IPS-NIHi7 (cell line): ENCODE measurements around the gene SLC30A4.
"Not testable (repeated sequence)": the region's sequence is repeated elsewhere in the genome, so short reads cannot be mapped to it uniquely, and the experiment has no call there.

Source experiments
- DNase-seq: peaks from one replicate; pipeline ENCODE4 v3.0.0; 2012; ENCODE audit warnings: mixed read lengths; ENCODE audit errors: extremely low spot score

The SLC30A4 gene

DNA sequence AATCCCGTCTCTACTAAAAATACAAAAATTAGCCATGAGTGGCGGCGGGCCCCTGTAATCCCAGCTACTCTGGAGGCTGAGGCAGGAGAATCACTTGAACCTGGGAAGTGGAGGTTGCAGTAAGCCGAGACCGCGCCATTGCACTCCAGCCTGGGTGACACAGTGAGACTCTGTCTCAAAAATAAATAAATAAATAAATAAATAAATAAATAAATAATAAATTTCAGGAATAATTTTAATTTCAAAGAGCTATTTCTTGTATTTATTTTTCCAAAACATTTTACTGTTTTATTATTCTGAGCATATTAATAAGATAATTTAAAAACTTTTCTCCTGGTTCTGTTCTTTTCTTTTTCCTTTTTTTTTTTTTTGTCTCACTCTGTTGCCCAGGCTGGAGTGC lies 15.4 kb downstream of the SLC30A4 start:
- not testable (repeated sequence) for DNase-seq

DNA sequence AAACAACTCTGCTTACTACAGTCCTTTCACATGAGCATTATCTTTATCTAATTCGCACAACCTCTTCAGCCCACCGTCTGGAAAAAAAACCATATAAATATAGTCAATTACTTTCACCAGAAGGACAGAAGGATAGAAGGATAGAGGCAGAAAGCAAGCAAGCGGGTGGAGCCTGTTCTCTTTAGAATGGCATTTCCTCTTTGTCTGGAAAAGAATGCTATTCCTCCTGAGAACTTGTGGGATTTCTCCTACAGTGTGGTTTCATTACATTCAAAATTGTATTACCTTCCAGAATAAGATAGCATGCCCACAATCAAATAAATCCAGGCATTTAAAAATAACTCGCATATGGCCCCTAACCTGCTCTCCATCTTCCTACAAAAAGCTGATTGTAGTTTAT lies 23.1 kb downstream of the SLC30A4 start:
- DNase-seq: no peak

DNA sequence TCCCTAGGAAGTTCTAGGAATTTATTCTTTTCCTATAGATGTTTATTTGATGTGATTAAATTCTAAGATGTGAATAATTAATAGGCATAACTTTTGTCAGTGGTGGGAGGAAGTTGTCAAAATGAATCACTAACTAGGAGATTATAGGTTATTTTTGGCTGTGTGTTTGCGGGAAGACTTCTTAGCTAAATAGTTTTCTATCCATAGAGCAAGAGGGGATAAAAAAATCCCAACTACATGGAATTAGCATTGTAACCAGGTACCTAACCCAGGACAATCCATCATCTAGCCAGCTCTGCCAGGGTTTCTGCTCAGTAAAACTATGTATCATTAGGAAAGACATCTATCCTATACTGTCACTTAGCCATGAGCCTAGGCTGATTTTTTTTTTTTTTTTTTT lies 23.9 kb downstream of the SLC30A4 start:
- no peak for DNase-seq

DNA sequence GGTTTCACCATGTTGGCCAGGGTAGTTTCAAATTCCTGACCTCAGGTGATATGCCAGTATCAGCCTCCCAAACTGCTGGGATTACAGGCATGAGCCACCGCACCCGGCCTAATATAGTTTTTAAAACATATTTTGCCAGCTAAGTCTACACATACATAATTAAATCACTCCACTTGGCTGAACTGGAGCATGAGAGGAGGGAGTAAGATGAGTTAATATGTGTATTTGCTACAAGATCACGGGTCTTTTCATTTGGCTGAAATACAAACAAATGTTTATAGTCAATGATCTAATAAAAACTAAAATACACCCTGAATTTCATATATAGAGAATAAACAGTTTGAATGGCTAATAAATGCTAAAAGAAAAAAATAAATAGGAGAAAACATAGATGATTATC lies 25.3 kb downstream of the SLC30A4 start:
- no peak for DNase-seq

DNA sequence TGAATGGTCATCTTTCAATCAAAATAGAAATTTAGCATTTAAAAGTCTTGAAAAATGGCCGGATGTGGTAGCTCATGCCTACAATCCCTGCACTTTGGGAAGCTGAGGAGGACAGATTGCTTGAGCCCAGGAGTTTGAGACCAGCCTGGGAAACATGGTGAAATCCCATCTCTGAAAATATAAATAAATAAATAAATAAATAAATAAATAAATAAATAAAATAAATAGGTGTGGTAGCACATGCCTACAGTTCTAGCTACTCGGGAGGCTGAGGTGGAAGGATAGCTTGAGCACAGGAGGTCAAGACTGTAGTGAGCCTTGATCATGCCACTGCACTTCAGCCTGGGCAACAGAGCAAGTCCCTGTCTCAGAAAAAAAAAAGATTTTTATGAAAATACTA lies 25.9 kb downstream of the SLC30A4 start:
- no peak for DNase-seq

DNA sequence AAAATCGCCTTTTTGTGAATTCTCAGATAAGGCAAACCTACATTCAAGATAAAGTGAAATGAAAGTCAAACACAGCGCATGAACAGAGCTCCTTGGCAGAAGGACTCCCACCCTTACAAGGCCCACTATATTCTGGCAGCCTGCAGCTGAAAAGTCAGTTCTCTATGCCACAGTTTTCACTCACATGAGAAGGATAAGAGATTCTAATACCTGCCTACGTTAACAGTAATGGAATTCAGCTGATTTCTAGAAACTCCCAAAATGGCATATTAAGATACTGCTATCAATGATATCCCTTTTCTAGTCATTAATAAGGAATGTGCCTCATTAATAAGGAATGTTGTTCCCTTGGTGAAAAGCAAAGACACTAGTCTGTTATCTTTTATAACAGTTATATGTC lies 27.0 kb downstream of the SLC30A4 start:
- DNase-seq: no peak

DNA sequence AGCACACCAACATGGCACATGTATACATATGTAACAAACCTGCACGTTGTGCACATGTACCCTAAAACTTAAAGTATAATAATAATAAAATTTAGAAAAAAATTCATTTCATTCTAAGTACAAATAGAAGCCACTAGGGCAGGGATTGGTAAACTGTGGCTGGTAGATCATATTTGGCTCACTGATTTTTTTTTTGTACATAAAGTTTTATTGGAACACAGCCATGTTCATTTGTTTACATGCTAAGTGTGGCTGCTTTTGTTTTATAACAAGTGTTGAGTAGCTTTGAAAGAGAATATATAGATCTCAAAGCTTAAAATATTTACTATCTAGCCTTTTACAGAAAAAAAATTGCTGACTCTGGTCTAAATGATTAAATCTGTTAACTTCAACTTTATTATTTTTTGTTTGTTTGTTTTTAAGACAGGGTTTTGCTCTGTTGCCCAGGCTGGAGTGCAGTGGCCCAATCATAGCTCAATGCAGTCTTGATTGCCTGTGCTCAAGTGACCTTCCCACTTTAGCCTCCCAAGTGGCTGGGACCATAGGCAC lies 32.8 kb downstream of the SLC30A4 start:
- DNase-seq: no peak

DNA sequence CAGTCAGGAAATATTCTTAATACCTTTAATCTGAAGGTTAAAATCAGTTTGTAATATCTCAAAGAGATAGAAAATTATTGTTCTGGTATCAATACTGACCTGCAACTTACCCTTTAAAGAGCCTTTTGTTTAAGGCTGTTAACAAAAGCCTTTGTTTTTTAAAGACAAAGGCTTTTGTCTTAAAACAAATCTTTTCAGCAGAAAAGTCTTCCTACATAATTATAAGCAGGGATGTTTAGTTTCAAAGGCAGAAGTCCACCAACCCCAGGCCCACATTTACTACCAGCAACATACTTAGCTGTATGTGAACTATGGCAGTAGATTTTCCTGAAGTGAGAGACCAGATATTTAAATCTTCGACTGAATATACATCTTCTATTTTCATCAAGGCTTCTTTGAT lies 36.2 kb downstream of the SLC30A4 start:
- DNase-seq: no peak

DNA sequence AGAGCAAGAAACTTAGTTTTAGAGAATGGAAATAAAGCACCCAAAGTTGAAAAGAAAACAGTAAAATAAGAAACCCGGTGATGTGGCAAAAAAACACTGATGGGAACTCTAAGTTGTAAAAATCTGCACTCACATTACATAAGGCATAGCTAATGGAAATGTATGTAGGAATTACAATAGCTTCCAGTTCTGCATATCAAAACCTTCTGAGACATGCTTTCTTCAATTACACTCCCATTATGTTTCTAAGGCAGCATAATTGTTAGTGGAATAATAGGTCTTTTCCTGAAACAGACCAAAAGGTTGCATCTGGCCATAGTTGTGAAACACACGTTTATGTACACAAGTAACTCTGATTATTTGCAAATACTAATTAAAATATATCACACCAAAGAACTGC lies 41.4 kb downstream of the SLC30A4 start:
- no peak for DNase-seq

DNA sequence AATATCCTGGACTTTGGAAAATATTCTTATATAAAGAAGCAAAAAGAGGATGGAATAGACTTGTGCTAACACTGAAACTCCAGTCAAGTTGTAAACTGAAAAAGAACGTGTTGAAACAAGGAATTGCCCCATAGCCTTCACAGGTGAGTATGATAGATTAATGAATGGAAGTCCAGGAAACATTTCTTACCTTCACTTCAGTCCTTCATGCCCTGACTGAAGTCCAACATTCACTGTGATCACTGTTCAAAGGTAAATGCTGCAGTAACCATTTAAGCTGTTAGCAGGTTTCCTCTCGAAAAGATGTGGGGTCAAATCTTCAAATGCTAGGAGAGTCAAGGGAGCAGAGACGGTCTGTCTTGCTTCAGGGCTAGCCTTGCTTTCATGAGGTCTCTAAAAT lies 46.1 kb downstream of the SLC30A4 start:
- DNase-seq: no peak

DNA sequence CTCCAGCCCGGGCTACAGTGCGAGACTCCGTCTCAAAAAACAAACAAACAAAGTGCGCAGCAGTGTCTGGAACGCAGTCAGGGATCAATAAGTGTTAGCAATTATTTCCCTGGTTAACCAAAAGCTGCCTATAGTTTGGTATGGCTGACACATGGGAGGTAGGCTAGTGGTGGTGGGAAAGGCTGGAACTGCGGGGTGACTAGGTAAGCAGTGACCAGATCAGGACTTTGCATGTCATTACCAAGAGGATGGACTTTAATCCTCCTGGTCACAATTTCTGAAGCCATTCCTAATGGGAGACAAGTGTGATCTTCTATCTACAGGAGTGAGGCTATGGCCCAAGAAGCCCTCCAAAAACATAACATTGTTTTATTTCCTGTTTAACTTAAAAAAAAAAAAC lies 47.8 kb downstream of the SLC30A4 start:
- DNase-seq: no peak

DNA sequence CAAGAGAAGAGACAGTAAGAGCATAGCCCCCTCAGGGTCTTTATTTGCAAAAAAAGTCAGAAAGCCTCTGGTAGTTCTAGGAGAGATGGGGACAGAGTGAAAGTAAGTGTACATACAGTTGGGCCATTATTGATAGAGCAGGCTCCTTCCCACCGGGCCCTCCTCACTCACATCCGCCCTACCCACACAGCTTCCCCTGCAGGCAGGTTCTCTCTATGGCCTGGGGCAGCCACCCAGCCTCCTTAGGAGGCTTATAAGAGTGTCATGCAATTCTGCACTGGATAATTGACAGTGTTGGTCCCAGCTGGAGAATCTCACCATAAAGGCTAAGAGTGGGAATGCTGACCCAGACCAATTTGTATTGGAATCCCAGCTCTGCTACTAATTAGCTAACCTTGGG lies 49.5 kb downstream of the SLC30A4 start:
- no peak for DNase-seq

DNA sequence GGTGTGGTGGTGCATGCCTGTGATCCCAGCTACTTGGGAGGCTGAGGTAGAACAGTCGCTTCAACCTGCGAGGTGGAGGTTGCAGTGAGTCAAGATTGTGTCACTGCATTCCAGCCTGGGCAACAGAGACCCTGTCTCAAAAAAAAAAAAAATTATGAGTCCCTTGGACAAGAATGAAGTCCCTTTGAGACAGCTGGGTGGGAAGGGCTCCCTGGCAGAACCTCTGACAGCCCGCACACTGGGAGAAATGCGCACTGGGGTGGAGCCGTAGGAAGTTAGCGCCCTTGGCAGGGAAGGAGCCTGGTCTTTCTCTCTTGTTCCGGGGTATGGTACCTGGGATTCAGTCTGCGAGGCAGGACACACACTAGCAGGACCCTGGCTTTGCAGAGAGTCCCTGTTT lies 51.4 kb downstream of the SLC30A4 start:
- no peak for DNase-seq

DNA sequence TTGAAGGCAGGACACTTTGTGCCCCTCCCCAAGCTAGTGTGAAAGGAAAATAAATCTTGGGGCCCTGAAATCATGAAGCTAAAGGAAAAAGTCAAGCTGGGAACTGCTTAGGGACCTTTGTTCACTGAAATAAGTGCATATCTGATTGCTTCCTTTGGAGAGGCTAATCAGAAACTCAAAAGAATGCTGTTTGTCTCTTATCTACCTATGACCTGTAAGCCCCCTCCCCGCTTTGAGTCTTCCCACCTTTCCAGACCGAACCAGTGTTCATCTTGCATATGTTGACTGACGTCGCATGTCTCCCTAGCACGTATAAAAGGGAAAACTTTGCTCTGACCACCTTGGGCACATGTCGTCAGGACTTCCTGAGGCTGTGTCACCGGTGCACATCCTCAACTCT lies 53.1 kb downstream of the SLC30A4 start:
- DNase-seq: no peak

DNA sequence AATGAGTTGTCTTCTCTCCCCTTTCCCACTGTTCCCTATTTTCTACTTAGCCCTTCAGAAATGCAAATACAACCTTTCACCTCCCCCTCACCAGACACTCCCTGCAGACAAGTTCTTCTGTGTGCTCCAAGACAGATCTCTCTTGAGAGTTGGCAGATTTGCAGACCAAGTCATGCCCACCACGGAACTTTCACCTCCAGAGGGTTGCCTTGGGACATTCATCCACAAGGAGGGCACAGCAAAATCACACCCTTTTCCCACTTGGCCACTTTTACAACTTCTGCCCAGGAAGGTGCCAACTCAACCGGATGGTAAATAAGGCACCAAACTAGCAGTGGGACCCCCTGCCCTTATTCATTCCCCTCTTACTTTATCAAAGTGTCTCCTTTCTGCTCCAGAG lies 53.5 kb downstream of the SLC30A4 start:
- no peak for DNase-seq

DNA sequence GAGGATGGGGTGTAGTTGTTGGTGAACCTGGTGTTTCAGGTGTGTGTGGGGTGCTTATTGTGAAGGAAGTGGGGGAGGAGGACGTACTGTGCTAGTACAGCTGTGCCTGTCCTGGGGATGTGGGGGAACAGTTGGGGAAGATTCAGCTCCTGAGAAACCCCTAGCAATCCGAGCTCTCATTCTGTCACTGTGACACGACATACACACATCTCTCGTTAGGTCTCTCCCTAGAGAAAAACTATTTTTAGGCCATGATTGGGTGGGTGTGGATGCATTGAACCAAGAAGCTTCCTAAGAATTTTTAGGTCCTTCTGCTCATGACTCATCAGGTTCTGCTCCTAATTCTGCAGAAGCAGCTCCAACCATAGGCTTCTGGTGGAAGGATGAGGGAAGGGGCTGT lies 54.3 kb downstream of the SLC30A4 start:
- DNase-seq: no peak

DNA sequence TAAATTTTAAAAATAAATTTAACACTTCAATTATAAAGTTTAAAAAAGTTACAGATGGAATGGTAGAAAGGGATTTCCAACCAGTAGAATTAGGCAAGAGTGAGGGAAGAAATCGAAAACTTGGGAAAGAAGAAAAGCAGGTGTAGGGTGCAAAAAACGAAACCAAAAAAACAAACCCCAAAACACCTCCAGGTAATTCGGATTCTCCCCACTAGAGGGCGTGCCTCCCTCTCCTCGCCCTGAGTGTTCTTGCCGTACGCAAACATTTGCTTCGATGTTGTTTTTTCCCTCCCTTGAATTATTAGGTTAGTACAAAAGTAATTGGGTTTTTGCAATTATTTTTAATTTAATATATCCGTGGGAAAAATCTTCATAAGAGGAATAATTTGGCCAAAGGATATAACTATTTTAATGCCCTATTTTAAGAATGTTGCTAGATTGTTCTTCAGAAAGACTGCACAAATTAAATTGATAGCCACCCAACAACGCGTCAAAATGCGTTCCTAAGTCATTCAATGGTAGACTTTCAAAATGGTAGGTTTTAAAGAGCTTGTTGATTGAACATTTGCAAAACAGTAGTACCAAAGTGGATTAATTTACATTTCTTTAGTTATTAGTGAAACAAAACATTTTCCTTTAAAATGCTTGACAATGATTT lies 63.7 kb downstream of the SLC30A4 start:
- peak; percentile 46 for DNase-seq

DNA sequence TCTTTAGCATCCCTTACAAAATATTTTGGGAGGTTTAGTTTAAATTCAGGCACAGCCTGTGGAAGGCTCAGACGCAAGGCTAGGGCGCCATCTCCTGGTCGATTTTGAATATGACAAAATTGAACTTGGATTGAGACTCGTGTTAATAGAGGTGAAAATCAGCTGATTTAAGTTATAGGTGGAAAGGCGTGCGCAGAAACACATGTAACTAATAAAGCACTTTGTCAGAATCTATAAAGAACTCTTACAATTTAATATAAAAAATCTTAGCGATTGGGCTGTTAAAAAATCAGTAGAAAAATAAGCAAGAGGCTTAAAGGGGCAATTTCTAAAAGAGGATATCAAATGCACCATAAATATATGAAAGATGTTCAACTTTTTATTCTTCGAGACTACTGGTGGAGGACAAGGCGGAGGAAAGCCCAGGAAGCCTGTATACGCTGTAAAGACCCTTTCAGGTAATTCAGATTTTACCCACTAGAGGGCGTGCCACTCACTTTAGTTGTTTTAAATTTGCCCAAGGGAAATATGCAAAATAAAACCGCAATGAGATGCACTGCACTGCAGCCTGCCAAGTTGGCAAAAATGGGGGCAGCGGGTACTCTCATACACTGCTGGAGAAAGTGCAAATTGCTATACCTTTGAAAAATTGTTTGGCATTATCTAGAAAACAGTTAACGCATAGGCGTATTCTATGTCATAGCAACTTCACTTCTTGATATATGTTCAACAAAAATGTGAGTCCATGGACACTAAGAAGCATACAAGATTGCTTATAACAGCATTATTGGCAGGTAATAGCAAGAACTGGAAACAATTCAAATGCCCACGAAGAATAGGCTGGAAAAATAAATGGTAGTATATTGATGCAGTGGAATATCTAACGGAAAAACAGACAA lies 64.7 kb downstream of the SLC30A4 start:
- peak; percentile 72 for DNase-seq

DNA sequence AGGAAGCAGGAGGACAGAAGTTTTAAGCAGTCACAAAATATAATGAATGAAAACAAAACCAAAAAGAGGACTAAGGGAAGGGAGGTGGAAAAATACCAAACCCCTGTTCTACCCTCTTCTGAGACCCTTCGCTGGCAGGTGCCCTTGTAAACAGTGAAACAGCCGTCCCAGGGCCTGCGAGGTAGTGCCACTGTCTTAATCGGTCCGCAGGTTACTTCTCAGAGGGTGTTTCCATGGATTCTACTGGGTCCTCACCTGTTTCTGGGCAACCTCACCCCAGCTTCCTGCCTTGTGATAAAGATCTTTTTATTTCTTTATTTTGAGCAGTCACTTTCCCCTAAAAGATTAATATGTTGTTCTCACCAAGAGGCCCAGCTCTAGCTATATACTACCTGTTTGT lies 65.3 kb downstream of the SLC30A4 start:
- peak; percentile 28 for DNase-seq

DNA sequence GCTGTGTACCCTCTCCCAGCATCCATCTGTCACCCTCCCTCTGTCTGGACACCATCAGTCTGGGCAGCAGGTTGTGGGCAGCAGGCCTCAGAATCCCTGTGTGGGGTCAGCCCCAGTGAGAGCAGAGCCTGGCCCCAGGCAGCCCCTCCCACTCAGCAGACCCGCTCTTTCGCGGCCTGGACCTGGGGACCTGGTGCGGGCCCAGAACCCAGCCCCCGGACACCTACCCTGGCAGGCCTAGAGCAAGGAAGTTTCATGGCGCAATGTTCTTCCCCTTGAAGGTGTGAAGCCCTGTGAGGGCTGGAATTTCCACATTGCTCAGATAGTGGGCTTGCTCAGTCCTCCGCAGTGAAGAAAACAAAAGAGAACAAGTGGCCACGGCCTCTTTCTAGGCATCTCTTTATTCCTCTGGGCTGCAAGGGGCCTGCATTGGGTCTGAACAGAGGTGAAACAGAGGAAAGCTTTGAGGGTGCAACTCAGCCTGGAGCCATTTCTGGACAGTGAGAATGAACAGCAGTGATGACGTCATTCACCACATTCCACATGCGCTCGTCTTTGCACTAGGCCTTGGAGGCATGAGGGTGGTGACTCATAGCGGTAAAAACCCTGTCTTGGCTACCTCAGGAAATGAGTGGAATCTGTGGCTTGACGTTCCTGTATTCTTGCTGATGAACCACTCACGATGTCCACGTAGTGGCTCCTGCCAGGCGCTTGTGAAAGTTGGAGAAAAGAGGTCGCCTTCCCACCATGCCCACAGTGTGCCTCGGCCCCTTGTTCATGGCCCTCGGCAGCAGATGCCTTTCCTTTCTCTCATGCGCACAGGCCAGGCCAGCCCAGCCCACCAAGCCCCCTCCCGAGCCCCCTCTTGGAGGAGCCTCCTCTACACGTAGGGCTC lies 66.1 kb downstream of the SLC30A4 start:
- peak; percentile 30 for DNase-seq

DNA sequence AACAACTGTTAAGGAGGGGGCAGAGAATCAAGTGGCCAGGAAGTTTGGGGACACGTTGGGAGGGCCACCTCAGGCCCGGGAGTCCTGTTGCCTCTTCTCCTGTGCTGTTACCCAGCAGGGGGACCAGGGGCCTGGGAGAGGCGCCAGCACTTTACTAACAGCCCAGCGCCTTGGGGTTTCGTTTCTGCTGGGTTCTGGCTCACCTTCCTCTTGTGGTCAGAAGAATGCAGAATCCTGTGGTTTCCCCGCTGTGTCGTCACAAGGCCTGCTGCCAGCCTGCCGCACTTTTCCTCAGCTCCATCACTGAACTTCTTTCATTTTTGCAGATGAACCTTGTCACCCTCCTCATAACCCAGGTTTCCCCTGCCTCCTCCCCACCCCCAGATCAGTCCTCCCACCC lies 67.7 kb downstream of the SLC30A4 start:
- no peak for DNase-seq

DNA sequence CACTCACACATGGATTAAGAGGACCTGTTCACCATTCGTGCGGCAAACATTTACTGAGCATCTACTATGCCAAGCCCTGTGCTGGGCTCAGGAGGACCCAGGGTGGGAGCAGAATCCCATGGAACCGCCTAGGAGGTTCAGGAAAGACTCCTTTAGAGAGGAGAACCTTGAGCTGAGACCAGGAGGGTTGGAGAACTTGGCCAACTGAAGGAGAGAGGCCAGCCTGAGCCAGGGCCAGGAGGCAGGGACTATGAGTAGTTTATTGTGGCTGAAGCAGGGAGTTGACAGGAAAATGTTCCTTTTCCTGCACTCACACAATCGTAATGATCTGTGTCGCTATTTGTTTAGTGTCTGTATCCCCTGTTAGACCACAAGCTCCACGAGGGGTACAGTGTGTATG lies 71.3 kb downstream of the SLC30A4 start:
- DNase-seq: no peak
